GM19328 (cell line): ENCODE results near the gene DGLUCY.
A peak's percentile ranks its signal among the peaks of the same experiment; 100 is the strongest.
"Not testable (repeated sequence)": the region's sequence is repeated elsewhere in the genome, so short reads cannot be mapped to it uniquely, and the experiment has no call there.

ENCODE experiments used
- ATAC-seq: cut with Tn5 transposase; IDR thresholded peaks from one replicate; pipeline ENCODE4 v1.9.1; 2021; ENCODE audit warnings: mild to moderate bottlenecking, moderate library complexity; ENCODE audit not compliant: unreplicated experiment

The DGLUCY gene

GRCh38 chr14:91108941-91109611 lies 4.8 kb upstream of the DGLUCY start:
- no peak for ATAC-seq

GRCh38 chr14:91111443-91111842 lies 2.4 kb upstream of the DGLUCY start:
- no peak for ATAC-seq

- no peak for ATAC-seq
These were observed 1.7 kb upstream of the DGLUCY start for GRCh38 chr14:91112194-91112593.

GRCh38 chr14:91114079-91115065 lies 499 bp downstream of the DGLUCY start:
- peak; percentile 70 for ATAC-seq

GRCh38 chr14:91115986-91116770 lies 2.3 kb downstream of the DGLUCY start:
- no peak for ATAC-seq

- ATAC-seq = no peak
These were observed 3.2 kb downstream of the DGLUCY start for GRCh38 chr14:91116913-91117588.

GRCh38 chr14:91117960-91118359 lies 4.1 kb downstream of the DGLUCY start:
- ATAC-seq = no peak

- no peak for ATAC-seq
These were observed 4.7 kb downstream of the DGLUCY start for GRCh38 chr14:91118511-91119068.

- no peak for ATAC-seq
These were observed 5.9 kb downstream of the DGLUCY start for GRCh38 chr14:91119556-91120311.

- no peak for ATAC-seq
These were observed 9.3 kb downstream of the DGLUCY start for GRCh38 chr14:91123201-91123600.

GRCh38 chr14:91124406-91125270 lies 10.8 kb downstream of the DGLUCY start:
- not testable (repeated sequence) for ATAC-seq

GRCh38 chr14:91125271-91125660 lies 11.4 kb downstream of the DGLUCY start:
- ATAC-seq = no peak

GRCh38 chr14:91125801-91126200 lies 11.9 kb downstream of the DGLUCY start:
- ATAC-seq = no peak

- no peak for ATAC-seq
These were observed 12.9 kb downstream of the DGLUCY start for GRCh38 chr14:91126761-91127160.

GRCh38 chr14:91127401-91127801 lies 13.5 kb downstream of the DGLUCY start:
- no peak for ATAC-seq

- no peak for ATAC-seq
These were observed 14.1 kb downstream of the DGLUCY start for GRCh38 chr14:91127924-91128323.

GRCh38 chr14:91128699-91129098 lies 14.8 kb downstream of the DGLUCY start:
- no peak for ATAC-seq

- ATAC-seq = no peak
These were observed 15.4 kb downstream of the DGLUCY start for GRCh38 chr14:91129261-91129660.

- ATAC-seq = no peak
These were observed 21.2 kb downstream of the DGLUCY start for GRCh38 chr14:91135039-91135438.
